Astrocyte (in vitro differentiated cells and primary cell): ENCODE results near the gene BMAL1.

Experiments
- EZH2 ChIP-seq: IDR thresholded peaks from 2 replicates; pipeline ENCODE4 v1.6.1; 2012; ENCODE audit warnings: mild to moderate bottlenecking, low read length, inconsistent platforms; ENCODE audit not compliant: insufficient read depth
- TF ChIP-seq, protein P1 (sequence below): IDR thresholded peaks from 2 replicates; pipeline ENCODE4 v1.5.1; 2011; ENCODE audit warnings: low read depth, mild to moderate bottlenecking, inconsistent platforms, low read length, moderate library complexity; ENCODE audit not compliant: insufficient read depth

DNA sequence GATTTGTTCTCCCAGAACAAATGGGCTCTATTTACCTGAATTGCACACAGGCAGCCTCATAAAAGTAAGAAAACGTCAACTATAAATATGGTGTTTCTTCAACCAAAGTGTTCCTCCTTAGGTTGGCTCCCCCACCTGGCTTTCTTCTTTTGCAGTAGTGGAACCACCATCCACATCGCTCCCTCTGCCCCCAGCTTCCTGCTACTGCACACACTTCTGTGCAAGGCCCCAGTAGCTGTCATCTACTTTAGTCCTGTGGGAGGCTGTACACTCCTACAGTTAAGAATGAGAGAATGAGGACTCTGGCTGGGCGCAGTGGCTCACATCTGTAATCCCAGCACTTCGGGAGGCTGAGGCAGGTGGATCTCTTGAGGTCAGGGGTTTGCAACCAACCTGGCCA, 89.5 kb downstream of the BMAL1 start:
- TF ChIP-seq, protein P1, sequence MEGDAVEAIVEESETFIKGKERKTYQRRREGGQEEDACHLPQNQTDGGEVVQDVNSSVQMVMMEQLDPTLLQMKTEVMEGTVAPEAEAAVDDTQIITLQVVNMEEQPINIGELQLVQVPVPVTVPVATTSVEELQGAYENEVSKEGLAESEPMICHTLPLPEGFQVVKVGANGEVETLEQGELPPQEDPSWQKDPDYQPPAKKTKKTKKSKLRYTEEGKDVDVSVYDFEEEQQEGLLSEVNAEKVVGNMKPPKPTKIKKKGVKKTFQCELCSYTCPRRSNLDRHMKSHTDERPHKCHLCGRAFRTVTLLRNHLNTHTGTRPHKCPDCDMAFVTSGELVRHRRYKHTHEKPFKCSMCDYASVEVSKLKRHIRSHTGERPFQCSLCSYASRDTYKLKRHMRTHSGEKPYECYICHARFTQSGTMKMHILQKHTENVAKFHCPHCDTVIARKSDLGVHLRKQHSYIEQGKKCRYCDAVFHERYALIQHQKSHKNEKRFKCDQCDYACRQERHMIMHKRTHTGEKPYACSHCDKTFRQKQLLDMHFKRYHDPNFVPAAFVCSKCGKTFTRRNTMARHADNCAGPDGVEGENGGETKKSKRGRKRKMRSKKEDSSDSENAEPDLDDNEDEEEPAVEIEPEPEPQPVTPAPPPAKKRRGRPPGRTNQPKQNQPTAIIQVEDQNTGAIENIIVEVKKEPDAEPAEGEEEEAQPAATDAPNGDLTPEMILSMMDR: no peak
- no peak for TF ChIP-seq EZH2
